Endothelial cell of umbilical vein (primary cell): ENCODE measurements around the gene COL19A1. TPM values are rescaled to one million over a fixed set of nuclear protein-coding genes. Genes with fewer than 3 reads are reported as not detected.

Source experiments
- BruUV-seq: library from RNA; stranded (reverse); fragments of 400-500 nt; replicated peaks from 2 replicates; lab custom pipeline; 2021; lab: Mats Ljungman, UMichigan
- CTCF ChIA-PET: fragments of 300-600, 350-600 bp; sonication (Branson Sonifier 250); formaldehyde crosslinking; loops from one replicate; lab custom pipeline; 2021; ENCODE audit warnings: antibody characterized with exemption, inconsistent platforms; lab: Charles Lee
- POLR2A ChIA-PET: fragments of 300-600, 350-600 bp; sonication (Branson Sonifier 250); formaldehyde crosslinking; loops from one replicate; lab custom pipeline; 2021; ENCODE audit warnings: antibody characterized with exemption, inconsistent platforms; lab: Charles Lee
- DNase-seq: peaks from one replicate; pipeline ENCODE4 v3.0.0-alpha.2; 2011; ENCODE audit warnings: low read depth, low spot score
- FAIRE-seq: peaks from 2 replicates; lab custom pipeline; 2011; peaks lifted over from hg19 to GRCh38; lab: Jason Lieb, UNC
- H2AFZ ChIP-seq: 2 replicates; pipeline ENCODE4 v1.6.0; 2012; ENCODE audit warnings: low read depth, low read length, control low read depth, inconsistent platforms
- H3K27ac ChIP-seq: 2 replicates; pipeline ENCODE4 v1.5.1; 2011; ENCODE audit warnings: low read depth, mild to moderate bottlenecking, control low read depth, low read length, moderate library complexity; ENCODE audit not compliant: insufficient read depth
- H3K27me3 ChIP-seq, 2 experiments: 2 replicates each; pipeline versions ENCODE4 v1.6.0 to v1.6.1; 2011; ENCODE audit warnings: low read length in 2 of 2, mixed read lengths in 1 of 2; ENCODE audit not compliant: control insufficient read depth in 2 of 2, insufficient read depth in 2 of 2
- H3K36me3 ChIP-seq, 2 experiments: 2 replicates in 1 of 2; 3 replicates in 1 of 2; pipeline ENCODE4 v1.5.1; 2011; ENCODE audit warnings: low read length in 2 of 2, mild to moderate bottlenecking in 1 of 2, moderate library complexity in 1 of 2; ENCODE audit not compliant: control insufficient read depth in 2 of 2, insufficient read depth in 2 of 2; ENCODE audit errors: extremely low read depth in 1 of 2
- H3K4me1 ChIP-seq: 3 replicates; pipeline ENCODE4 v1.5.1; 2011; ENCODE audit warnings: mild to moderate bottlenecking, low read length; ENCODE audit not compliant: control insufficient read depth, insufficient read depth; ENCODE audit errors: extremely low read depth
- H3K4me2 ChIP-seq: 2 replicates; pipeline ENCODE4 v1.6.1; 2011; ENCODE audit warnings: low read length, control low read depth, mixed read lengths; ENCODE audit not compliant: insufficient read depth
- H3K4me3 ChIP-seq, 3 experiments: fragments of 200-600 bp in 1 of 3; sonication (generic), shearing (Covaris generic) in 1 of 3; replicated peaks in 1 of 3; 2 replicates each; pipeline ENCODE4 v1.5.1; 2011 to 2016; ENCODE audit warnings: control low read depth in 3 of 3, low read length in 3 of 3, mild to moderate bottlenecking in 2 of 3, inconsistent platforms in 1 of 3, low read depth in 1 of 3, moderate library complexity in 1 of 3; ENCODE audit not compliant: insufficient read depth in 1 of 3
- H3K79me2 ChIP-seq: 2 replicates; pipeline ENCODE4 v1.6.0; 2012; ENCODE audit warnings: low read length, inconsistent platforms; ENCODE audit not compliant: control insufficient read depth, insufficient read depth
- H3K9ac ChIP-seq: replicated peaks from 2 replicates; pipeline ENCODE3; 2011; ENCODE audit warnings: low read length, control low read depth; ENCODE audit not compliant: insufficient read depth; ENCODE audit errors: extremely low read depth
- H3K9me1 ChIP-seq: replicated peaks from 3 replicates; pipeline ENCODE4 v1.6.0; 2011; ENCODE audit warnings: mild to moderate bottlenecking, low read length; ENCODE audit not compliant: control insufficient read depth, insufficient read depth; ENCODE audit errors: extremely low read depth
- H3K9me3 ChIP-seq: replicated peaks from 2 replicates; pipeline ENCODE4 v1.5.1; 2012; ENCODE audit warnings: low read length, inconsistent platforms; ENCODE audit not compliant: control insufficient read depth, insufficient read depth
- H4K20me1 ChIP-seq: replicated peaks from 2 replicates; pipeline ENCODE3; 2011; ENCODE audit warnings: mild to moderate bottlenecking, low read length; ENCODE audit not compliant: control insufficient read depth, insufficient read depth; ENCODE audit errors: extremely low read depth
- CTCF ChIP-seq, 2 donors: IDR thresholded peaks; 1 replicate in 1 of 2; 2 replicates in 1 of 2; pipeline ENCODE4 v1.5.1; 2011; ENCODE audit warnings: low read length in 2 of 2, mild to moderate bottlenecking in 2 of 2, moderate library complexity in 2 of 2, control low read depth in 1 of 2, inconsistent platforms in 1 of 2, low read depth in 1 of 2; ENCODE audit not compliant: insufficient read depth in 1 of 2; ENCODE audit errors: extremely low read depth in 1 of 2
- EZH2 ChIP-seq: IDR thresholded peaks from 2 replicates; pipeline ENCODE4 v1.6.1; 2012; ENCODE audit warnings: borderline replicate concordance, low read depth, mild to moderate bottlenecking, moderate library complexity, low read length, inconsistent platforms; ENCODE audit not compliant: severe bottlenecking
- FOS ChIP-seq: IDR thresholded peaks from 2 replicates; pipeline ENCODE4 v1.6.1; 2011; ENCODE audit warnings: mild to moderate bottlenecking, low read length, moderate library complexity, borderline replicate concordance; ENCODE audit not compliant: insufficient read depth
- GATA2 ChIP-seq: IDR thresholded peaks from 2 replicates; pipeline ENCODE4 v1.7.0; 2011; ENCODE audit warnings: low read depth, mild to moderate bottlenecking, moderate library complexity, mixed read lengths, low read length; ENCODE audit not compliant: insufficient read length, insufficient read depth
- JUN ChIP-seq: IDR thresholded peaks from 2 replicates; pipeline ENCODE4 v1.6.1; 2011; ENCODE audit warnings: borderline replicate concordance, low read depth; ENCODE audit not compliant: insufficient read length, insufficient read depth
- MAX ChIP-seq: IDR thresholded peaks from 2 replicates; pipeline ENCODE4 v1.6.1; 2011; ENCODE audit not compliant: insufficient read depth, insufficient read length
- MYC ChIP-seq: IDR thresholded peaks from one replicate; pipeline ENCODE4 v1.6.1; 2011; ENCODE audit warnings: mild to moderate bottlenecking, low read depth, low read length
- POLR2A ChIP-seq: IDR thresholded peaks from 2 replicates; pipeline ENCODE4 v1.6.1; 2012; ENCODE audit warnings: low read depth, mild to moderate bottlenecking, control low read depth, low read length
- POLR2AphosphoS5 ChIP-seq: IDR thresholded peaks from 2 replicates; pipeline ENCODE4 v1.6.1; 2012; ENCODE audit warnings: low read depth, mild to moderate bottlenecking, control low read depth, low read length, moderate library complexity; ENCODE audit not compliant: insufficient read depth
- dilution Hi-C: fragments of 300-500 bp; cut with MboI; formaldehyde crosslinking; loops from one replicate; pipeline ENCODE4 v1.15.0; 2019; ENCODE audit warnings: low sequenced_read_pairs; ENCODE audit not compliant: extremely low pct_ligation_motif_present
- intact Hi-C: fragments of 100-400 bp; cut with micrococcal nuclease; formaldehyde crosslinking; loops from one replicate; pipeline ENCODE4 v1.10.0; 2022
- polyA plus RNA-seq, 4 experiments: library from polyadenylated mRNA; depleted of rRNA in 3 of 4; stranded (reverse) in 3 of 4; unstranded in 1 of 4; fragments of >200 nt; gene quantifications; 2 replicates each; pipeline versions ENCODE4 v1.2.1 to v1.2.3, GENCODE V29; 2011 to 2012; ENCODE audit warnings: missing spikeins in 1 of 4
- total RNA-seq: library from RNA; stranded (reverse); gene quantifications from 2 replicates; pipeline ENCODE4 v1.2.3, GENCODE V29; 2021

The COL19A1 gene
- total and polyA plus RNA-seq, 2 donors (not counting 3 experiments of a cell fraction or from before 2014, with no cell fraction given): not detected

GRCh38 chr6:70130865-70131264 lies 264.5 kb downstream of the COL19A1 start:
- no TSS peak for BruUV-seq
- intact Hi-C loops: no loop called here
- no peaks in the 10 kb centered on the region for H3K36me3 ChIP-seq
- dilution Hi-C loops: no loop called here
- no peak overlapping the region for H2AFZ ChIP-seq
- H3K79me2 ChIP-seq: no peaks in the 10 kb centered on the region
- H3K4me2 ChIP-seq: no peak overlapping the region
- H3K9me3 ChIP-seq: no peaks in the 10 kb centered on the region
- H3K27me3 ChIP-seq: no peaks in the 10 kb centered on the region
- POLR2A ChIA-PET: no interaction called here
- H3K9me1 ChIP-seq: no peaks in the 10 kb centered on the region
- H4K20me1 ChIP-seq: no peaks in the 10 kb centered on the region
- H3K27ac ChIP-seq: no peak overlapping the region
- no peaks in the 10 kb centered on the region for H3K4me1 ChIP-seq
- no peak overlapping the region for H3K9ac ChIP-seq
- TF ChIP-seq GATA2 (no peak), FOS (no peak), MAX (no peak), EZH2 (no peak), POLR2AphosphoS5 (no peak), POLR2A (no peak), JUN (no peak), CTCF (IDR thresholded peaks at IDR 0.05; ENCODE audit: extremely low read depth in 1 of 2, insufficient read depth in 1 of 2, low read depth in 1 of 2, low read length in 2 of 2) (no peak), MYC (no peak)
- CTCF ChIA-PET: no interaction called here
- no peak for DNase-seq
- H3K4me3 ChIP-seq: no peak overlapping the region
- no peak for FAIRE-seq
